ENCODE measurements around the gene PLA2G4F.
"Not testable (repeated sequence)": the region's sequence is repeated elsewhere in the genome, so short reads cannot be mapped to it uniquely, and the experiment has no call there.

Gene PLA2G4F

DNA sequence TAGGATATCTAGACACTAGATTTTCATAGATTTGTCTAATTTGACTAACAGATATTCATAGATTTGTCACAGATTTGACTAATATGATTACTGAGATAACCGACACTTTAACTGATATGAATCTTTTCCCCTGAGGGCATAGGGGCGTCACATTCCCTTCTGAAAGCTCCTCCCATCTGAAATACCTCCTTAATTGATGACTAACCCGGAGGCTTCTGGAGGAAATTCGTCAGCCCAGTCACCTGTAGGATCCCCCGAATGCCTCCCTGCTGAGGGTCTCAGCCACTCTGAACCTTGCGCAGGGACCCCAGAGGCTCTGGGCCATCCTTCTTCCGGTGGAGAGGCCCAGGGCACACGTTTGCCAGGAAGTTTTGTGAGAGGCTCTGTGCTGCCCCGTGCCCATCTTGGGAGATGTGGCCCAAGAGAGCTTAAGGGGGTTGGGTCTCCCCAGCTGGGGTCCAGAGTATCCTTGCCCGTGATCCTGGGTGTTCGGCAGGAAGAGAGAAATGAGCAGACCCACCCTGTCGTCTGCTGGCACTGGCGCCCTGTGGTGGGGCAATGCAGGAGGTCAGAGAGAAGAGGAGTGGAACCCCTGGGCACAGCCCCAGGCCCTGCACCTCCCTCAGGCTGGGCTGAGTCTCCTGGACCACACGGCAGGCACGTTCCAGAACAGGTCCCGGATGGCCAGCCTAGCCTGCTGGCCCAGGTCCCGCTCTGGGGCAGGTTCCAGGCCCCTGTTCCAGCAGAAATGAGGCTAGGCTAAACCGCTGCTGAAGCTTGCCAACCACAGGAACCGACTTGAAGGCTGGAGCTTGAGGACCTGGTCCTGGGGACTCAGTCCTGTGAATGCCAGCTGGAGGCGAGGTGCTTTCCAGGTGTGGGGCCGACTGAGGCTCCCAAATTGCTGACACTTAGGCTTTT lies 63.8 kb downstream of the PLA2G4F start:
- no peak for DNase-seq

DNA sequence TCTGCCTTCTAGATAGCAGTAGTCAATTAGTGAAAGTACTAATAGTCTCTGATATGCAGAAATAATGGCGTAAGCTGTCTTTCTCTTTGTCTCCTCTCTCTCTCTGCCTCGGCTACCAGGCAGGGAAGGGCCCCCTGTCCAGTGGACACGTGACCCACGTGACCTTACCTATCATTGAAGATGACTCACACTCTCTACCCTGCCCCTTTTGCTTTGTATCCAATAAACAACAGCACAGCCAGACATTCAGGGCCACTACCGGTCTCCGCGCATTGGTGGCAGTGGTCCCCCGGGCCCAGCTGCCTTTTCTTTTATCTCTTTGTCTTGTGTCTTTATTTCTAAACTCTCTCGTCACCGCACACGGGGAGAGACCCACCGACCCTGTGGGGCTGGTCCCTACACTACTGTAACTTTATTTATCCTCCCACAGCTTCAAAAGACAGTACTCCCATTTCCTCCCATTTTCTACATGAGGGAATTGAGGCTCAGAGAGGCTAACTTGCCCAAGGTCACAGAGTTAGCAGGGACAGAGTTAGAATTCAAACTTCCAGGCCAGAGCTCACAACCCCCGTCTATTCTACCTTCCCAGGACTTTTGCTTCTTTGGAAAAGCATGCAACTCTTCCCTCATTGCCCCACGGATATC lies 64.6 kb downstream of the PLA2G4F start:
- DNase-seq, result not testable (repeated sequence)

DNA sequence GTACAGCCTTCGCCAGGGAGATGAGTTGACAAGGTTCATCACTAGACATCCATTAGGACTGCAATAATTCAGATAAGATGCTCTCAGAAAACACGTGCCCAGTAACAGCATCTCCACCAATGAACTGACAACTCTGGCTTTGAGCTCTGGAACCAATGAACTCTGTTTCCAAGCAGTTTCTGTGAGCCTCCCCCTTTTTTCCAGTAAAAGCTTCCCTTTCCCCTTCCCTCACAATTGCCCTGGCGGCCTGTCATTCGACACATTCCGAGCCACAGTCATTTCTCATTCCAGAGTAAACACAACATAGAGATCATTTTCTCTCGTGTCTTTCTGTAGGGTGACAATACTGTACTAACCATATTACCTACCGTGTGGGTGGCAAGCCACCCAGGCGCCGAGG lies 65.7 kb downstream of the PLA2G4F start:
- DNase-seq, result no peak

DNA sequence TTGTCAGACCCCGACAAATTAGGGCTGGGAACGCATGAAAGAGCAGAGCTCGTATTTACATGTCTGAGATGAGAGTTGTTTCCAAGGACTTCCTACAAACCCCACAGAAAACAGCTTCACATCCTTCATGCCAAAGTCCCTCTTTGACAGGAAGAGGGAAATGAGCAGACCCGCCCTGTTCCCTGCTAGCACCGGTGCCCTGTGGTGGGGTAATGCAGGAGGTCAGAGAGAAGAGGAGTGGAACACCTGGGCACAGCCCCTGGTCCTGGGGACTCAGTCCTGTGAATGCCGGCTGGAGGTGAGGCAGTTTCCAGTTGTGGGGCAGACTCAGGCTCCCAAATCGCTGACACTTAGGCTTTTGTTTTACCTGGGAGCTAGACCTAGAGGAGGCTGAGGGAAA lies 66.1 kb downstream of the PLA2G4F start:
- DNase-seq, result no peak

DNA sequence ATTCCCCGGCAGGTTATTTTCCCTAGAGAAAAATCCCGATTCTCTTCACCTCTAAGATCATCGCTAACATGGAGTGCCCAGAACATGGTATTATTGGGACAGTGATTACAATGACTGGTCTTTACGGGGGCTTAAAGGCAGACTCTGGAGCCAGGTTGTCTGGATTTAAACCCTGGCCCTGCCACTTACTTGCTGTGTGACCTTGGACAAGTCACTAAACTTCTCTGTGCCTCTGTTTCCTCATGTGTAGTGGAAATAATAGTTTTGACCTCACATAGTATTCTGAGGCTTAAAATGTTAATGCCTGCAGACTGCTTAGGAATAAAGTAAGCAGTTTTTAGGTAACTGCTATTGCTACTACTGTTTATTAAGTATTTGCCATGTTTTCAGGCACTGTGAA lies 66.5 kb downstream of the PLA2G4F start:
- DNase-seq, result no peak
